HuH-7.5 (cell line): ENCODE results near the gene DDX11.
"Not testable (repeated sequence)": the region's sequence is repeated elsewhere in the genome, so short reads cannot be mapped to it uniquely, and the experiment has no call there.

Experiments
- DNase-seq: peaks from one replicate; pipeline ENCODE4 v3.0.0; 2011; ENCODE audit warnings: low spot score

DDX11 gene

DNA sequence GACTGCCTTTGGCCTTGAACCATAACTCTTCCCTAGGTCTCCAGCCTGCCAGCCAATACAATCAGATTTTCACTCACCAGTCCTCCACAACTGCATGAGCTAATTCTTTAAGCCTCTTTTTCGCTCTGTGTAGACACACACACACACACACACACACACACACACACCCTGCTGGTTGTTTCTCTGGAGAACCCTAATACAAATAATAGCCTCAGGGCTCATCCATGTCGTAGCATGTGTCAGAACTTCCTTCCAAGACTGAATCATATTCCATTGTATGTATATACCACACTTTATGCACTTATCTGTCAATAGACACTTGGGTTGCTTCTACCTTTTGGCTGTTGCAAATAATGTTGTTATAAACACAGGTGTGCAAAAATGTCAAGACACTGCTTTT is 6.0 kb upstream of the DDX11 start:
- DNase-seq, result not testable (repeated sequence)

DNA sequence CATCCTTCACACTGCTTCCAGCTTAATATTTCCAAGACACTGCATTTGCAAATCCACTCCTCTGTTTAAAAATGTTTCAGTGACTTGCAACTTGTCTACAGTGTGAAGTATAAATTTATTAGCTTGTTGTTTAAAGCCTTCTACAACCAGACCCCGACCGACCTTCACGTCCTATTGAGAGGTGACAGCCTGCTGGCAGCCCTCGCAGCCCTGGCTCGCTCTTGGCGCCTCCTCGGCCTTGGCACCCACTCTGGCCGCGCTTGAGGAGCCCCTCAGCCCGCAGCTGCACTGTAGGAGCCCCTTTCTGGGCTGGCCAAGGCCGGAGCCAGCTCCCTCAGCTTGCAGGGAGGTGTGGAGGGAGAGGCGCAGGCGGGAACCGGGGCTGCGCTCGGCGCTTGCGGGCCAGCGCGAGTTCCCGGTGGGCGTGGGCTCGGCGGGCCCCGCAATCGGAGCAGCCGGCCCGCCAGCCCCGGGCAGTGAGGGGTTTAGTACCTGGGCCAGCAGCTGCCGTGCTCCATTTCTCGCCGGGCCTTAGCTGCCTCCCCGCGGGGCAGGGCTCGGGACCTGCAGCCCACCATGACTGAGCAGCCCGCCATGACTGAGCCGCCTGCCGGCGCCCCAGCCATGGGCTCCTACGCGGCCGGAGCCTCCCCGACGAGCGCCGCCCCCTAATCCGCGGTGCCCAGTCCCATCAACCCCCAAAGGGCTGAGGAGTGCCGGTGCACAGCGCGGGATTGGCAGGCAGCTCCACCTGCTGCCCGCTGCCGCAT is 2.5 kb upstream of the DDX11 start:
- DNase-seq, result not testable (repeated sequence)

DNA sequence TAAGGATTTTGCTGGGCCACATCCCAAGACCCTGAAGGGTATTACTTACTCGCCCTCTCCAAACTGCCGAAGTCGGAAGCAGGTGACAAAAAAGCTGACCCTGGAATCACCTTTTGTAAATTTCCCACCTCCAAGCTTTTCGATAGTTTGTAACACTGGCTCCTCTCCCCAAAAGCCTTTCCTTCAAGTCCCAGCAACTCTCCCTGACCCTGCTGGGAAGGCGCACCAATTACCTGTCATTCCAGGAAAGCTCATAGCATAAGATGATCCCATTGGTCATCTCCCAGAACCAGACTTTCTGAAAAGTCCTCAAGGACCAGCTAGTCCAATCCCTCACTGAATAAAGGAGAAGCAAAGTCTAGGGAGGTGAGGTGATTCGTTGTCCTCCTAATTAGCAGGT is 698 bp upstream of the DDX11 start:
- DNase-seq, result not testable (repeated sequence)

GRCh38 chr12:31074333-31074874 is 744 bp downstream of the DDX11 start:
- not testable (repeated sequence) for DNase-seq

DNA sequence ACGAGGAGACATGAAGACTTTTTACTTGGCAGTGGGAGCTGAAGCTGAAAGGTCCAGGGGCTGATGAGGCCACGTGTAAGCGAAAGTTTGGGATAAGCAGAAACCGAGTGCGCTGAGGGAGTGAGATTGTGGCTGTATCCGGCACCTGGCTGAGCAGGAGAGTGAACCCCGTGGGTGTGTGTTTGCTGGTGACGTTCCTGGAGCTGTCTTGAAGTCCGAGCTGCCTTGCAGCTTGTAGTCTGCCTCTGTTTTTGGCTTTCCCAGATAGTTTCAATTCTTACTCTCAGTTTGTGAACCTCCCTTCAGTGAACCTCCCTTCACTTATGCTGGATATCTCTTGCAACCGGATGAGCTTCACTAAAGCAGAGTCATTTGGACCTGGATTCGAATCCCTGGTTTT is 2.5 kb downstream of the DDX11 start:
- DNase-seq, result not testable (repeated sequence)

DNA sequence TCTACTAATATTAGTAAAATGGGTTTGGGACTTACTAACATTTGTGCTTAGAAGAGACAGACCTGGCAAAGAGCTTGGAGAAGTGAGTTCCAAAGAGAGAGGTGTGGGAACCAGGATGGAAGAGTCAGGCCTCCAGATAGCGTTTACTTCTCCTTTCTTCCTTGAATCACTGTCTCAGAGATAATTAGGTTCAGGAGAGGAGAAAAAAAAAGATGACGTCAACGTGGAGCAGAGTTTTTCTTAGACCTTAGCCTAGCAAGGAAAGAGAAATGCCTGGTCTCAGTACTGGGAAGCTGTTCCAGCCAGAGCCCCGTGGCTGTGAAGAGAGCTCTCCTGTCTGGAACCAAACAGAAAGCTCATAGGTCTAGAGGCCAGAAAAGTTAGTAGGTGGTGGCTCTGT is 3.4 kb downstream of the DDX11 start:
- DNase-seq, result not testable (repeated sequence)

DNA sequence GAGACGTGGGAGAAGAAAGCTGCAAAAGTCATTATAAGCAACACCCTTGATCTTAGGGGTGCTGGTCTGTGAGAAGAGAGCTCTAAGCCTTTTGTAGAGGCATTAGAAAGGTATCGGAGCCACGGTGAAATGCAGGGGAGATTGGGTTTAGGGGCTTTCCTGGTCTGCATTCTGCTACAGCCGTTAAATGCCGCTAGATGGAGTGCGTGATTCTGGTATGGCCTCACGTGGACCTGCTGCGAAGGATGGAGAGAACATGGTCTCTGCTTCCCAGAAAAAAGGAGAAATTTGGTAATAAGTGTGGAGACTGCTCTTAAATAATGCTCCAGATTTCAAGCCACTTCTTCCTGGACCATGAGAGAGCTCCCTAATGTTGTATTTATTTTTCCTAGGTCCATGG is 4.3 kb downstream of the DDX11 start:
- DNase-seq, result not testable (repeated sequence)

DNA sequence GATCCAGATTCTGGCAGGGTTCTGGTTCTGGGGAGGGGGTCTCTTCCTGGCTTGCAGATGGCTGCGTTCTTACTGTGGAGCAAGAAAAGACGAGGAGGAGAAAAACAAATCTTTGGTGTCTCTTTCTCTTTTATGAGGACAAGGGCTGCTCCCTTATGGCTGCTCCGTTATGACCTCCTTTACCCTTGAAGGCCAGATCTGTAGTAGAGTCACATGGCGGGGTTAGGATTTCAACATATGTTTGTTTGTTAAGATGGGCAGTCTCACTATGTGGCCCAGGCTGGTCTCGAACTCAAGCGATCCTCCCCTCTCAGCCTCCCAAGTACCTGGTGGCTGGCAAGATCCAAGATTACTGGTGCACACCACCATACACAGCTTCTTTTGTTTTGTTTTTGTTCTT is 5.8 kb downstream of the DDX11 start:
- DNase-seq, result not testable (repeated sequence)

- DNase-seq, result not testable (repeated sequence)
Measured at GRCh38 chr12:31080221-31080620, 6.6 kb downstream of the DDX11 start.

- not testable (repeated sequence) for DNase-seq
Measured at GRCh38 chr12:31081274-31081673, 7.6 kb downstream of the DDX11 start.

DNA sequence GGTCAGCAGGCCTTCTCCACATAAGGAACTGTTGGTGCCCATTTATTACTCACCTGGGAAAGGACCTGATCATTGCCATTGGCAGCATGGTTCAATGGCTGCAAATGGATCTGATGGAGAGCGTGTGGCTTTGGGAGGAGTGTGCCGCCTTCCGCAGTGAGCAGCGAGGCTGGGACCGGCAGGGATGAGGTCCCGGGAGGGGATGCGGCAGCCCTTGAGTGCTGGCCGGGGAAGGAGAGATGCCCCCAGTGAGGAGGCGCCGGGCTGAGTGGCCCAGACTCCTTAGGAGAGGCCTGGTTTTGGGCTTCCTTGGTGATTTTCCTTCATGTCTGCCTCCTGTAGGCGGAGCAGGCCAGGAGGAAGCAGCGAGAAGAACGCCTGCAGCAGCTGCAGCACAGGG is 10.6 kb downstream of the DDX11 start:
- DNase-seq, result not testable (repeated sequence)

- DNase-seq, result not testable (repeated sequence)
Measured at GRCh38 chr12:31086032-31086431, 12.4 kb downstream of the DDX11 start.

- DNase-seq, result not testable (repeated sequence)
Measured at GRCh38 chr12:31087486-31087885, 13.8 kb downstream of the DDX11 start.

DNA sequence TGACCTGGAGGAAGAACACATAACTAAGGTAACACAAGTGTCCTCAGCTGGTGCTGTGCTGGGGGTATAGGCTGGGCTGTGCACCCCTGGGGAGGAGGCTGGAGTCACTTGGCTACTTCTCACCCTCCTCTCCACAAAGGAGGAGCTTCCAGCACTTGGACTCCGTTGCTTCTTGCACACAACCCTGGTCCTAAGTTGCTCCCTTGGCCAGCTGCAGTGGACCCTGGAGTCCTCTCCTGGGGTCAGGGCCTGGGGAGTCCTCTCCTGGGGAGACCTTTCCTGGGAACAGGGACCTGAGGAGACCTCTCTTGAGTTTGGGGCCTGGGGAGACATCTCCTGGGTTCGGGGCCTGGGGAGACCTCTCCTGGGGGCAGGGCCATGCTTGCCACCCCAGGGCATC is 14.3 kb downstream of the DDX11 start:
- DNase-seq, result not testable (repeated sequence)

- no peak for DNase-seq
Measured at GRCh38 chr12:31089072-31089471, 15.4 kb downstream of the DDX11 start.

- DNase-seq, result not testable (repeated sequence)
Measured at GRCh38 chr12:31091629-31092028, 18.0 kb downstream of the DDX11 start.

GRCh38 chr12:31092718-31093117 is 19.1 kb downstream of the DDX11 start:
- DNase-seq, result not testable (repeated sequence)

DNA sequence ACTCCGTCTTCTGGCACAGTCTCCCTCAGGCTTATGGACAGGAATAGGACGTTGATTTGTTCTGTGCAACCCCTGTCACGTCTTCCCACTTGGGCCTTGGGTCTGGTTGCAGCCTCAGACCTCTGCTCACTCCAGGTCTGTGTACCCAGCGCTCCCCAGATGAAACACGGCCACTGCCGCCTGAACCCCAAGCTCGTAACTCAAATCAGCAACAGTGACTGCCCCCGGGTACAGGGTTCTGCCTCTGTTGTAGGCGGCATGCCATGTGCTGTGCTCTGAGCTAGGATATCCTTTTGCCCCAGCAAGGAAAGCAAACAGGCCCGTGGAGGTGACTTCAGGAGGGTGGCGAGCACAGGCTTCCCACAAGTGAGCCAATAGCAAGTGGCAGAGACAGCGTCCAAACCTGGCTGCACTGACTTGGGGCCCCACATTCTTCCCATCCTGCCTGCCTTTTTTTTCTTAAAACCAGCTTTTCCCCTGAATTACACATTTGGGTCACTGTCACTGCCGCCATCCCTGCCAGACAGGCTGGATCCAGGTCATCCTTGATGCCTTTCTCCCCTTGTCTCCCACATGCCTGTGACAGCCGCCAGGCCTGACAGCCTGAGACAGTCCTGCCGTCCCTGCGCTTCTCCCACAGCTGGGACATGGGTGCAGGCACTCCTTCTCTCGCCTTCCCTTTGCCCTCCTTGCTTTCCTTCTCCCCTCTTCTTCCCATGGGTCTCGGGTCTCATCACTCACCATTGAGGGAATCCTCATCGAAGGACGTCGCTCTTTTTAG is 21.6 kb downstream of the DDX11 start:
- DNase-seq, result not testable (repeated sequence)

DNA sequence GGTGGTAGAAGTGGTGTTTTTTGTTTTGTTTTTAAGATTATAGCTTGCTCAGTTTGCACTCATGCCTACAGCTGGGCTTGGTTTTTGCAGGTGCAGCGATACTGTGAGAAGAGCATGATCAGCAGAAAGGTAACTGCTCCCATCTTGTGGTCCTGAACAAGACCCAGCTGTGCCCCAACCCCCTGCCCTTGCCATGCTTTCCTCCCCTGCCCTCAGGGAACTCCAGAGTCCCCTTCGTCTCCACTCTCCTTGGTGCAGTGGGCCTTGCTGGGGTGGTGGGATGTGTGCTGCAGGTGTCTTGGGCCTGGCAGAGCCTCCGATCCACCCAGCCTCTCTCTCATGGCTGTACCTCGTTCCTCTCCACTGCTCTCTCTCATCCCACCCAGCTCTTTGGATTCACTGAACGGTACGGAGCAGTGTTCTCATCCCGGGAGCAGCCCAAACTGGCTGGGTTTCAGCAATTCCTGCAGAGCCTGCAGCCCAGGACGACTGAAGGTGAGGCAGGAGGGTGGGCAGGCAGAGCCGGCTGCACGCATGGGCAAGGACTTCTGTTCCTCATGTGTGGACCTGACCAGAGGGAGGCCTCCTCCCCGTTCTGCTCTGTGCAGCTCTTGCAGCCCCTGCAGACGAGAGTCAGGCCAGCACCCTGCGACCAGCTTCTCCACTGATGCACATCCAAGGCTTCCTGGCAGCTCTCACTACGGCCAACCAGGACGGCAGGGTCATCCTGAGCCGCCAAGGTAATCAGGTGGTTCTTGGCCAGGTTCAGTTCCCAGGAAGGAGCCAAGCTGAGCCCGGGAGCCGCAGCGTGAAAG is 22.8 kb downstream of the DDX11 start:
- not testable (repeated sequence) for DNase-seq

DNA sequence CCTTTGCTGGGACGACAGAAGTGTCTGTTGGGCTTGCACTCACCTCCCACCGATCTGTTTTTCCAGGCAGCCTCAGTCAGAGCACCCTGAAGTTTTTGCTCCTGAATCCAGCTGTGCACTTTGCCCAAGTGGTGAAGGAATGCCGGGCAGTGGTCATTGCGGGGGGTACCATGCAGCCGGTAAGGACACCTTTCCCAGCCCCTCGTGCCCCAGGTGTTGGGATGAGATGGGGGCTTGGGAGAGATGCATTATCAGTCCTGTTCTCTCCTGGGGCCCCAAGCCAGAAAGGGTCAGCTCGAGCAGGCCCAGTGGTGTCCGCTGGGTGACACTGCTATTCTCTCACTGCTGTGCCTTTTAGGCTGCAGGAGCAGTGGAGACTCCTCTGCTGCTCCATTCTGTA is 24.2 kb downstream of the DDX11 start:
- not testable (repeated sequence) for DNase-seq

GRCh38 chr12:31098363-31098762 is 24.7 kb downstream of the DDX11 start:
- not testable (repeated sequence) for DNase-seq

DNA sequence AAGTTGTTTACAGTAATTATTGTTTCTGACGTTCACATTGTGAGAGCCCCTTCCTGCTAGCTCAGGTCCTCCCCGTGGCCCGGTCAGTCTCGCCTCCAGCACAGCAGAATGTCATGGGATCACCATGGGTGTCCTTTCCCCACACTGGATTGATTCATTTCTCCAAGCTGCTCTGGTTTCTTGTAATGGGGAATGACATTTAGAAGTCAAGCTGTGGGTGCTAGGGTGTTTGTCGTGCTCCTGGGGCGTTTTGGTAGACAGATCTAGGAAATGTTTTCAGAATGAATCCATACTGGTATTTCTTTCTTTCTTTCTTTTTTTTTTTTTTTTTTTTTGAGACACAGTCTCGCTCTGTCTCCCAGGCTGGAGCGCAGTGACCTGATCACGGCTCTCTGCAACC is 25.1 kb downstream of the DDX11 start:
- DNase-seq, result not testable (repeated sequence)
